K562 (cell line): Measurements from ENCODE around the gene CALML6. TPM values are rescaled to one million over a fixed set of nuclear protein-coding genes. Genes with fewer than 3 reads are reported as not detected.
"Not testable (repeated sequence)": the region's sequence is repeated elsewhere in the genome, so short reads cannot be mapped to it uniquely, and the experiment has no call there.

ENCODE experiments used
- ATAC-seq: fragments of 200-7000 bp; cut with Tn5 transposase; 3 replicates; pipeline ENCODE4 v1.9.1; 2020; ENCODE audit warnings: moderate library complexity
- BruUV-seq: library from RNA; stranded (reverse); fragments of 400-500 nt; replicated peaks from 2 replicates; lab custom pipeline; 2021; lab: Mats Ljungman, UMichigan
- CTCF ChIA-PET: fragments of 300-600 bp; formaldehyde crosslinking; extraction: SDS; loops from one replicate; lab custom pipeline; 2021; ENCODE audit warnings: low intra/inter-chr PET ratio; lab: Yijun Ruan, JAX
- POLR2A ChIA-PET: fragments of 300-600, 350-650 bp; sonication (Branson Sonifier 250); formaldehyde crosslinking; extraction: SDS; loops from one replicate; lab custom pipeline; 2021; ENCODE audit warnings: antibody characterized with exemption, inconsistent platforms; lab: Yijun Ruan, JAX
- DNase-seq, 4 experiments: peaks; one replicate each; pipeline versions ENCODE4 v3.0.0 to v3.0.0-alpha.2; 2011 to 2018; ENCODE audit warnings: low spot score in 3 of 4, mixed read lengths in 3 of 4; ENCODE audit errors: extremely low read depth in 1 of 4
- FAIRE-seq: peaks from 2 replicates; lab custom pipeline; 2011; peaks lifted over from hg19 to GRCh38; lab: Jason Lieb, UNC
- H2AFZ ChIP-seq: 2 replicates; pipeline ENCODE4 v1.6.0; 2011; ENCODE audit warnings: low read depth, low read length, control low read depth, inconsistent platforms
- H3K27ac ChIP-seq: fragments of 200-600 bp; 3 replicates; pipeline ENCODE4 v1.8.0; 2011; ENCODE audit warnings: low read depth, mild to moderate bottlenecking, control low read depth, inconsistent platforms, low read length, moderate library complexity, mixed read lengths; ENCODE audit errors: extremely low read depth
- H3K27me3 ChIP-seq, 2 experiments: fragments of 300-600 bp in 1 of 2; 2 replicates in 1 of 2; 3 replicates in 1 of 2; pipeline versions ENCODE4 v1.6.0 to v1.8.0; 2011; ENCODE audit warnings: inconsistent platforms in 2 of 2, low read length in 2 of 2, mild to moderate bottlenecking in 1 of 2, mixed read lengths in 1 of 2, moderate library complexity in 1 of 2; ENCODE audit not compliant: control insufficient read depth in 2 of 2, insufficient read depth in 2 of 2
- H3K36me3 ChIP-seq: fragments of 300-600 bp; 3 replicates; pipeline ENCODE4 v1.8.0; 2011; ENCODE audit warnings: mild to moderate bottlenecking, low read length, inconsistent platforms; ENCODE audit not compliant: control insufficient read depth, insufficient read depth
- H3K4me1 ChIP-seq, 2 experiments: fragments of 200-600 bp in 1 of 2; replicated peaks in 1 of 2; 2 replicates in 1 of 2; 3 replicates in 1 of 2; pipeline versions ENCODE4 v1.5.1 to v1.8.0; 2011; ENCODE audit warnings: inconsistent platforms in 2 of 2, low read length in 2 of 2, mild to moderate bottlenecking in 1 of 2, mixed read lengths in 1 of 2, moderate library complexity in 1 of 2; ENCODE audit not compliant: control insufficient read depth in 2 of 2, insufficient read depth in 2 of 2
- H3K4me2 ChIP-seq: 2 replicates; pipeline ENCODE4 v1.6.1; 2011; ENCODE audit warnings: low read length, control low read depth, inconsistent platforms, mixed read lengths; ENCODE audit not compliant: insufficient read depth
- H3K4me3 ChIP-seq: fragments of 200-600 bp; sonication (generic), shearing (Covaris generic); 2 replicates; pipeline ENCODE4 v1.5.1; 2016; ENCODE audit warnings: control low read depth, inconsistent platforms
- H3K79me2 ChIP-seq: fragments of 200-600 bp; 3 replicates; pipeline ENCODE4 v1.8.0; 2011; ENCODE audit warnings: low read length, inconsistent platforms; ENCODE audit not compliant: control insufficient read depth, insufficient read depth
- H3K9ac ChIP-seq, 2 experiments: 2 replicates each; pipeline versions ENCODE4 v1.6.0 to v1.6.1; 2011; ENCODE audit warnings: low read depth in 2 of 2, low read length in 2 of 2, control low read depth in 1 of 2, inconsistent platforms in 1 of 2, mild to moderate bottlenecking in 1 of 2, mixed read lengths in 1 of 2; ENCODE audit not compliant: insufficient read depth in 1 of 2
- H3K9me1 ChIP-seq: one replicate; pipeline ENCODE4 v1.6.0; 2011; ENCODE audit warnings: inconsistent platforms, mild to moderate bottlenecking, low read length, moderate library complexity; ENCODE audit not compliant: control insufficient read depth, insufficient read depth
- H3K9me3 ChIP-seq: replicated peaks from 2 replicates; pipeline ENCODE4 v1.5.1; 2011; ENCODE audit warnings: low read depth, low read length, inconsistent platforms; ENCODE audit not compliant: control insufficient read depth, insufficient read depth
- H4K20me1 ChIP-seq: replicated peaks from 2 replicates; pipeline ENCODE4 v1.6.1; 2011; ENCODE audit warnings: low read length, inconsistent platforms, mixed read lengths; ENCODE audit not compliant: control insufficient read depth, insufficient read depth
- FOXM1 ChIP-seq, 2 experiments: fragments of 450-650 bp in 1 of 2; sonication (generic) in 1 of 2; formaldehyde crosslinking in 1 of 2; IDR thresholded peaks; 2 replicates each; pipeline versions ENCODE4 v1.6.1 to v1.9.0; 2017 to 2022; ENCODE audit warnings: low read depth in 2 of 2, mild to moderate bottlenecking in 2 of 2, missing genetic modification reagents in 1 of 2, moderate library complexity in 1 of 2
- JUND ChIP-seq, 2 experiments: IDR thresholded peaks; 2 replicates in 1 of 2; 3 replicates in 1 of 2; pipeline ENCODE4 v1.6.1; 2011; ENCODE audit warnings: borderline replicate concordance in 2 of 2, low read depth in 2 of 2, low read length in 2 of 2, improper control_type of control experiment in 1 of 2, missing biosample characterization in 1 of 2, missing genetic modification characterization in 1 of 2, missing genetic modification reagents in 1 of 2
- WGBS: fragments of 100-300 bp; shearing (Covaris generic); methylation state at CpG from one replicate; pipeline ENCODE4 v1.1.6; 2016; ENCODE audit warnings: low coverage, mixed read lengths; ENCODE audit not compliant: insufficient coverage; ENCODE audit errors: missing lambda C conversion rate; 5-methylcytosine and 5-hydroxymethylcytosine counted together
- in situ Hi-C: fragments of 300-500 bp; cut with MboI; formaldehyde crosslinking; loops from 4 replicates; pipeline ENCODE4 v1.15.0; 2018; ENCODE audit warnings: inconsistent platforms, mixed read lengths
- intact Hi-C: fragments of 100-400 bp; cut with micrococcal nuclease; formaldehyde crosslinking; loops from 2 replicates; pipeline ENCODE4 v1.14.2; 2022
- polyA plus RNA-seq, 8 experiments: library from polyadenylated mRNA; depleted of rRNA in 4 of 8; stranded (reverse) in 5 of 8; unstranded in 3 of 8; fragments of >200 nt; fragmentation: Nextera tagmentation in 2 of 8; fragmentation: Illumina TruSeq in 1 of 8; extraction: Ambion mirVana in 2 of 8; extraction: Trizol in 1 of 8; gene quantifications; 2 replicates each; pipeline versions ENCODE4 v1.2.1 to v1.2.3, GENCODE V29; 2011 to 2014; ENCODE audit warnings: inconsistent platforms in 1 of 8, missing spikeins in 1 of 8
- total RNA-seq, 7 experiments: library from RNA; depleted of rRNA in 6 of 7; stranded (reverse); fragments of >200 nt in 6 of 7; fragmentation: Illumina TruSeq in 2 of 7; extraction: Trizol in 2 of 7; gene quantifications; 2 replicates each; pipeline versions ENCODE4 v1.2.1 to v1.2.3, GENCODE V29; 2011 to 2021; ENCODE audit warnings: low replicate concordance in 1 of 7
- TF ChIP-seq, protein P1 (sequence below): fragments of 450-650 bp; formaldehyde crosslinking; IDR thresholded peaks from 2 replicates; pipeline ENCODE4 v1.4.0; 2022; ENCODE audit warnings: mild to moderate bottlenecking, moderate library complexity
- TF ChIP-seq, protein P2 (sequence below): fragments of 450-650 bp; IDR thresholded peaks from 2 replicates; pipeline ENCODE4 v1.6.1; 2018; ENCODE audit not compliant: partially characterized antibody

The CALML6 gene
- total and polyA plus RNA-seq, 9 of the 15 experiments (the other 6 are each of a cell fraction or from before 2014, with no cell fraction given): 0.14 TPM; not detected in 8

DNA sequence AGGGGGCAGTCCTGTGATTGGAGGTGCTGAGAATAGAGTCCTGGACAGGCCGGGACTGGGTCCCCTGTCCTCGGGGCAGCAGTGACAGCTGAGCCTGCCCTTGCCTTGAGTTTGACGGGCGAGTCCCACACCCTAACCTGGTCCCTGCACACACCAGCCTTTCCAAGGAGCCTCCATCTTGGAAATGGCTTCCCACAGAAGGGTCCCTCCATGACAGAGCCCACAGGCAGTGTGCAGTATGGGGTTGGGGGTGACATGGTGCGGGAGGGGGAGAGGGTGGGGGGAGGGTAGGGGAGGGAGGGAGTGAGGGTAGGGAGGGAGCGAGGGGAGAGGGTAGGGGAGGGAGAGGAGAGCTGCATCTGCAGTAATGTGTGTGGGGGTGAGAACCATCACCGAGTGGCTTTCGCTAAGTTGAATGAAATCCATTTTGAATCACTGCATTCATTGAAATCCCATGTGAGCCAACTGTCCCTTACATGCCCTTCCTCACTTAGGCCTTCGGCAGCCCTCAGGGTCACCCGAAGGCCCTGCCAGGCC, 14.1 kb downstream of the CALML6 start (continued):
- TF ChIP-seq FOXM1 (IDR thresholded peaks at IDR 0.05; ENCODE audit: low read depth) (no peak), FOXM1 (CRISPR knock-in tag; IDR thresholded peaks at IDR 0.05; ENCODE audit: low read depth) (no peak)
- TF ChIP-seq, protein P1, sequence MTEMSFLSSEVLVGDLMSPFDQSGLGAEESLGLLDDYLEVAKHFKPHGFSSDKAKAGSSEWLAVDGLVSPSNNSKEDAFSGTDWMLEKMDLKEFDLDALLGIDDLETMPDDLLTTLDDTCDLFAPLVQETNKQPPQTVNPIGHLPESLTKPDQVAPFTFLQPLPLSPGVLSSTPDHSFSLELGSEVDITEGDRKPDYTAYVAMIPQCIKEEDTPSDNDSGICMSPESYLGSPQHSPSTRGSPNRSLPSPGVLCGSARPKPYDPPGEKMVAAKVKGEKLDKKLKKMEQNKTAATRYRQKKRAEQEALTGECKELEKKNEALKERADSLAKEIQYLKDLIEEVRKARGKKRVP: no peak

DNA sequence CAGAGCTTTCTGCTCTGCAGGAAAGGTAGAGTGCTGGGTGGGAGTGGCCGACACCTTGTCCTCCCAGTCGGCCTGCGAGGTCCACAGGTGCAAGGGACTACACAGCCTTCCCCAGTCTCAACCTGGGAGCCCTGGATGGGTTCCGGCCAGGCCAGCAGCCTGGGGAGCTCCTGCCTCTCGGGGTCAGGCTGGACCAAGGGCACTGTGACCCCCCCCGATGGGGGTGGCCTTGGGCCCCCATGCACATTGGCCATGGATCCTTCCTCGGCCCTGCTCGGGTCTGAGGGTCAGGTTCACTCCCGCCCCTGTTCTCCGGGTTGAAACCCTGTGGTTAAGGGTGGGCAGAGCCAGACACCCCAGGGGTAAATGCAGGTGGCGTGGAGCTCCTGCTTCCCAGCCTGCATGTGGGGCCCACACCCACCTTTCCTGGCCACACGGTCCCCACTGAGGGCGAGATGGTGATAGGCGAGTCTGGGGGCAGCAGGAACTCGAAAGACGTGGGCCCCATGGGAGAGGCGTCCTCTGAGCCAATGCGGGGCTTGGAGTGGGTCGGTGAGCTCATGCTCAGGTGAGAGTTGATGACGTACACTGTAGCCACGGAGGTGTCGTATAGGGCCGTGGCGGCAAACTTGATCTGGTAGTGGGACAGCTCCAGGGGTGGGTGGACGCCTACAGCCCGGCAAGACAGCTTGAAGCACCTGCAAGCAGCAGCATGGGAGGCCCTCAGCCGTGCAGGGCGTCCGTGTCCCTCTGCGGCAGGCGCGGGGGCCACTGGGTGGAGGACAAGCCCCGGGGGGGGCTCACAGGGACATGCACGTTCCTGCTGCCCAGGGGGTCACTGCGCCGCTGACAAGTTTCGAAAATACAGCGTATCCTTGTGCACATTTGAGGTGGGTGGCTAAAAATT, 14.8 kb downstream of the CALML6 start:
- H3K9me3 ChIP-seq: peaks cover 9% of the 10 kb centered on the region; the same call in 1 of the 2 replicates
- no peak overlapping the region for H3K4me2 ChIP-seq
- no peaks in the 10 kb centered on the region for H3K9me1 ChIP-seq
- no peak for TF ChIP-seq JUND (IDR thresholded peaks at IDR 0.05; ENCODE audit: borderline replicate concordance, low read depth, low read length)
- TF ChIP-seq JUND (tag; IDR thresholded peaks at IDR 0.05; ENCODE audit: borderline replicate concordance, low read depth, low read length): no peak
- TF ChIP-seq, protein P2, sequence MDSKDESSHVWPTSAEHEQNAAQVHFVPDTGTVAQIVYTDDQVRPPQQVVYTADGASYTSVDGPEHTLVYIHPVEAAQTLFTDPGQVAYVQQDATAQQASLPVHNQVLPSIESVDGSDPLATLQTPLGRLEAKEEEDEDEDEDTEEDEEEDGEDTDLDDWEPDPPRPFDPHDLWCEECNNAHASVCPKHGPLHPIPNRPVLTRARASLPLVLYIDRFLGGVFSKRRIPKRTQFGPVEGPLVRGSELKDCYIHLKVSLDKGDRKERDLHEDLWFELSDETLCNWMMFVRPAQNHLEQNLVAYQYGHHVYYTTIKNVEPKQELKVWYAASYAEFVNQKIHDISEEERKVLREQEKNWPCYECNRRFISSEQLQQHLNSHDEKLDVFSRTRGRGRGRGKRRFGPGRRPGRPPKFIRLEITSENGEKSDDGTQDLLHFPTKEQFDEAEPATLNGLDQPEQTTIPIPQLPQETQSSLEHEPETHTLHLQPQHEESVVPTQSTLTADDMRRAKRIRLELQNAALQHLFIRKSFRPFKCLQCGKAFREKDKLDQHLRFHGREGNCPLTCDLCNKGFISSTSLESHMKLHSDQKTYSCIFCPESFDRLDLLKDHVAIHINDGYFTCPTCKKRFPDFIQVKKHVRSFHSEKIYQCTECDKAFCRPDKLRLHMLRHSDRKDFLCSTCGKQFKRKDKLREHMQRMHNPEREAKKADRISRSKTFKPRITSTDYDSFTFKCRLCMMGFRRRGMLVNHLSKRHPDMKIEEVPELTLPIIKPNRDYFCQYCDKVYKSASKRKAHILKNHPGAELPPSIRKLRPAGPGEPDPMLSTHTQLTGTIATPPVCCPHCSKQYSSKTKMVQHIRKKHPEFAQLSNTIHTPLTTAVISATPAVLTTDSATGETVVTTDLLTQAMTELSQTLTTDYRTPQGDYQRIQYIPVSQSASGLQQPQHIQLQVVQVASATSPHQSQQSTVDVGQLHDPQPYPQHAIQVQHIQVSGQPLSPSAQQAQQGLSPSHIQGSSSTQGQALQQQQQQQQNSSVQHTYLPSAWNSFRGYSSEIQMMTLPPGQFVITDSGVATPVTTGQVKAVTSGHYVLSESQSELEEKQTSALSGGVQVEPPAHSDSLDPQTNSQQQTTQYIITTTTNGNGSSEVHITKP: peak; percentile 9
- intact Hi-C loops: no loop called here
- FAIRE-seq (no peak), DNase-seq (no peak), ATAC-seq (peak; percentile 25)
- H3K27me3 ChIP-seq: peaks cover 18 to 72% of the 10 kb centered on the region in 2 experiments; a peak in 3 of 5 replicates
- POLR2A ChIA-PET: interaction anchor here (1.1 kb wide), 1 partner anchor 266 kb away, joined by 4 read pairs; no protein-coding TSS in a partner anchor
- peaks cover 0 to 46% of the 10 kb centered on the region in 2 experiments; a peak in 1 of 5 replicates for H3K4me1 ChIP-seq
- H3K27ac ChIP-seq: no peak overlapping the region
- H3K4me3 ChIP-seq: no peak overlapping the region
- no TSS peak for BruUV-seq
- H2AFZ ChIP-seq: no peak overlapping the region
- 0 out of 4 replicates have a peak overlapping the region, but pooled peaks of 1 of the 2 experiments have one; percentile 8 for H3K9ac ChIP-seq
- H3K79me2 ChIP-seq: no peaks in the 10 kb centered on the region
- in situ Hi-C loops: no loop called here
- WGBS: 8% methylated on average over 38 of the region's 38 CpGs
- CTCF ChIA-PET: no interaction called here
- H3K36me3 ChIP-seq: no peaks in the 10 kb centered on the region
- H4K20me1 ChIP-seq: peaks cover 3% of the 10 kb centered on the region; the same call in 1 of the 2 replicates

DNA sequence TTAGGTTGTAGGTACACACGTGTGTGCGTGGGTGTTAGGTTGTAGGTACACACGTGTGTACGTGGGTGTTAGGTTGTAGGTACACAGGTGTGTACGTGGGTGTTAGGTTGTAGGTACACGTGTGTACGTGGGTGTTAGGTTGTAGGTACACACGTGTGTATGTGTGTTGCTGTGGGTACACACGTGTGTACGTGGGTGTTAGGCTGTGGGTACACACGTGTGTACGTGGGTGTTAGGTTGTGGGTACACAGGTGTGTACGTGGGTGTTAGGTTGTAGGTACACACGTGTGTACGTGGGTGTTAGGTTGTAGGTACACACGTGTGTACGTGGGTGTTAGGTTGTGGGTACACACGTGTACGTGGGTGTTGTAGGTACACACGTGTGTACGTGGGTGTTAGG, 19.8 kb downstream of the CALML6 start:
- H3K36me3 ChIP-seq, H4K20me1 ChIP-seq, POLR2A ChIA-PET, H3K4me2 ChIP-seq, DNase-seq, H3K27ac ChIP-seq, H3K79me2 ChIP-seq, H2AFZ ChIP-seq, BruUV-seq, H3K9me3 ChIP-seq, H3K9me1 ChIP-seq, H3K9ac ChIP-seq, FAIRE-seq, ATAC-seq, intact Hi-C loops, CTCF ChIA-PET, in situ Hi-C loops, H3K4me3 ChIP-seq: not testable (repeated sequence)
- 3% methylated on average over 4 of the region's 21 CpGs for WGBS
- H3K4me1 ChIP-seq: peaks cover 0 to 14% of the 10 kb centered on the region in 2 experiments; a peak in 1 of 5 replicates
- peaks cover 17 to 61% of the 10 kb centered on the region in 2 experiments; a peak in 4 of 5 replicates for H3K27me3 ChIP-seq
